Common myeloid progenitor, CD34-positive (primary cell): ENCODE data around the gene PTPRN2.

ENCODE experiments used
- CTCF ChIA-PET: fragments of 350-600 bp; sonication (Branson Sonifier 250); formaldehyde crosslinking; loops from one replicate; lab custom pipeline; 2021; ENCODE audit warnings: antibody characterized with exemption; lab: Charles Lee
- POLR2A ChIA-PET: fragments of 350-600 bp; sonication (Branson Sonifier 250); formaldehyde crosslinking; loops from one replicate; lab custom pipeline; 2021; ENCODE audit warnings: antibody characterized with exemption; lab: Charles Lee
- DNase-seq, 3 donors: peaks; one replicate each; pipeline versions ENCODE4 v3.0.0 to v3.0.0-alpha.2; 2013
- H3K27ac ChIP-seq, 2 experiments: 1 replicate in 1 of 2; 2 replicates in 1 of 2; pipeline ENCODE4 v1.7.0; 2013; ENCODE audit warnings: inconsistent platforms in 2 of 2, low read length in 2 of 2, mild to moderate bottlenecking in 2 of 2, low read depth in 1 of 2, moderate library complexity in 1 of 2; ENCODE audit not compliant: severe bottlenecking in 2 of 2, insufficient read depth in 1 of 2, poor library complexity in 1 of 2
- H3K27me3 ChIP-seq, 5 experiments: replicated peaks in 2 of 5; 1 replicate in 3 of 5; 2 replicates in 2 of 5; pipeline versions ENCODE4 v1.6.1 to v1.7.0; 2013; ENCODE audit warnings: low read length in 4 of 5, mild to moderate bottlenecking in 2 of 5, moderate library complexity in 2 of 5, inconsistent platforms in 1 of 5; ENCODE audit not compliant: insufficient read depth in 5 of 5, control insufficient read depth in 4 of 5
- H3K36me3 ChIP-seq, 4 experiments: 1 replicate in 2 of 4; 2 replicates in 2 of 4; pipeline versions ENCODE4 v1.6.1 to v1.7.0; 2013; ENCODE audit warnings: low read length in 3 of 4, control low read depth in 1 of 4, mild to moderate bottlenecking in 1 of 4; ENCODE audit not compliant: control insufficient read depth in 4 of 4, insufficient read depth in 4 of 4
- H3K4me1 ChIP-seq, 4 experiments: 1 replicate in 3 of 4; 2 replicates in 1 of 4; pipeline versions ENCODE4 v1.6.1 to v1.7.1; 2013; ENCODE audit warnings: low read length in 3 of 4, mild to moderate bottlenecking in 3 of 4, control low read depth in 1 of 4, inconsistent platforms in 1 of 4, moderate library complexity in 1 of 4; ENCODE audit not compliant: control insufficient read depth in 4 of 4, insufficient read depth in 4 of 4; ENCODE audit errors: control extremely low read depth in 1 of 4
- H3K4me3 ChIP-seq, 7 experiments: 1 replicate in 4 of 7; 2 replicates in 3 of 7; pipeline versions ENCODE4 v1.5.1 to v1.7.0; 2013; ENCODE audit warnings: mild to moderate bottlenecking in 7 of 7, low read length in 6 of 7, moderate library complexity in 6 of 7, inconsistent platforms in 2 of 7, low read depth in 2 of 7, control low read depth in 1 of 7; ENCODE audit not compliant: insufficient read depth in 4 of 7, control insufficient read depth in 1 of 7; ENCODE audit errors: extremely low read depth in 1 of 7
- H3K9me3 ChIP-seq, 5 experiments: 1 replicate in 4 of 5; 2 replicates in 1 of 5; pipeline versions ENCODE4 v1.6.1 to v1.7.1; 2013; ENCODE audit warnings: low read length in 4 of 5, mild to moderate bottlenecking in 2 of 5, inconsistent platforms in 1 of 5, low read depth in 1 of 5, moderate library complexity in 1 of 5; ENCODE audit not compliant: control insufficient read depth in 4 of 5, insufficient read depth in 2 of 5; ENCODE audit errors: control extremely low read depth in 1 of 5
- WGBS: methylation state at CpG from one replicate; pipeline ENCODE4 v1.1.5; 2013; ENCODE audit not compliant: insufficient coverage; 5-methylcytosine and 5-hydroxymethylcytosine counted together

The PTPRN2 gene

GRCh38 chr7:158389514-158390425 lies 197.9 kb downstream of the PTPRN2 start:
- H3K27ac ChIP-seq, result no peak overlapping the region
- peaks cover 0 to 4% (median 0%) of the 10 kb centered on the region in 5 experiments for H3K27me3 ChIP-seq
- ChIA-PET CTCF (interaction anchor here (0.6 to 1.5 kb wide), 4 partner anchors 14 to 30 kb away, joined by 3 read pairs; no protein-coding TSS in a partner anchor), POLR2A (no interaction called here)
- H3K36me3 ChIP-seq, result no peaks in the 10 kb centered on the region
- DNase-seq, result no peak
- H3K4me1 ChIP-seq, result no peaks in the 10 kb centered on the region
- no peaks in the 10 kb centered on the region for H3K9me3 ChIP-seq
- 88% methylated on average over 32 of the region's 35 CpGs for WGBS
- no peak overlapping the region for H3K4me3 ChIP-seq

- DNase-seq, result no peak
- CTCF ChIA-PET, result interaction anchor here (0.6 to 1.3 kb wide), 3 partner anchors 14 to 28 kb away, joined by 3 read pairs; no protein-coding TSS in a partner anchor
- Histone ChIP-seq H3K27me3 (peaks cover 0 to 13% (median 0%) of the 10 kb centered on the region in 5 experiments), H3K27ac (no peak overlapping the region), H3K36me3 (no peaks in the 10 kb centered on the region), H3K4me1 (no peaks in the 10 kb centered on the region), H3K4me3 (no peak overlapping the region), H3K9me3 (no peaks in the 10 kb centered on the region)
- 95% methylated on average over 16 of the region's 16 CpGs for WGBS
- POLR2A ChIA-PET, result interaction anchor here (0.7 kb wide), 1 partner anchor 756 kb away, joined by 4 read pairs; no protein-coding TSS in a partner anchor
Observed at GRCh38 chr7:158388928-158389327, 198.7 kb downstream of the PTPRN2 start.

GRCh38 chr7:158388072-158388471 lies 199.6 kb downstream of the PTPRN2 start:
- no peak overlapping the region for H3K4me3 ChIP-seq
- no peak overlapping the region for H3K27ac ChIP-seq
- POLR2A ChIA-PET, result interaction anchor here (0.7 kb wide), 1 partner anchor 756 kb away, joined by 4 read pairs; no protein-coding TSS in a partner anchor
- peaks cover 0 to 13% (median 1%) of the 10 kb centered on the region in 5 experiments for H3K27me3 ChIP-seq
- no peaks in the 10 kb centered on the region for H3K9me3 ChIP-seq
- DNase-seq, result no peak
- no peaks in the 10 kb centered on the region for H3K4me1 ChIP-seq
- CTCF ChIA-PET, result no interaction called here
- no peaks in the 10 kb centered on the region for H3K36me3 ChIP-seq
- whole genome bisulfite sequencing, result 95% methylated on average over 15 of the region's 15 CpGs

- Histone ChIP-seq H3K4me3 (no peak overlapping the region), H3K9me3 (no peaks in the 10 kb centered on the region), H3K4me1 (no peaks in the 10 kb centered on the region), H3K27me3 (peaks cover 0 to 13% (median 2%) of the 10 kb centered on the region in 5 experiments), H3K36me3 (no peaks in the 10 kb centered on the region), H3K27ac (no peak overlapping the region)
- DNase-seq, result no peak
- WGBS, result 79% methylated on average over 12 of the region's 12 CpGs
- ChIA-PET POLR2A (no interaction called here), CTCF (interaction anchor here (1.0 kb wide), 1 partner anchor 9 kb away, joined by 3 read pairs; no protein-coding TSS in a partner anchor)
Observed at GRCh38 chr7:158387546-158387891, 200.1 kb downstream of the PTPRN2 start.

- Histone ChIP-seq H3K27ac (no peak overlapping the region), H3K4me1 (no peaks in the 10 kb centered on the region), H3K9me3 (no peaks in the 10 kb centered on the region), H3K4me3 (no peak overlapping the region), H3K27me3 (peaks cover 0 to 18% (median 2%) of the 10 kb centered on the region in 5 experiments), H3K36me3 (no peaks in the 10 kb centered on the region)
- ChIA-PET POLR2A (no interaction called here), CTCF (interaction anchor here (1.0 kb wide), 1 partner anchor 10 kb away, joined by 3 read pairs; no protein-coding TSS in a partner anchor)
- DNase-seq, result no peak
- WGBS, result 80% methylated on average over 14 of the region's 20 CpGs
Observed at GRCh38 chr7:158386866-158387545, 200.6 kb downstream of the PTPRN2 start.

GRCh38 chr7:158386355-158386618 lies 201.3 kb downstream of the PTPRN2 start:
- no peak overlapping the region for H3K27ac ChIP-seq
- no peaks in the 10 kb centered on the region for H3K9me3 ChIP-seq
- CTCF ChIA-PET, result no interaction called here
- H3K36me3 ChIP-seq, result no peaks in the 10 kb centered on the region
- DNase-seq, result no peak
- H3K4me1 ChIP-seq, result no peaks in the 10 kb centered on the region
- no peak overlapping the region for H3K4me3 ChIP-seq
- peaks cover 0 to 19% (median 2%) of the 10 kb centered on the region in 5 experiments for H3K27me3 ChIP-seq
- POLR2A ChIA-PET, result no interaction called here
- 100% methylated on average over 1 of the region's 5 CpGs for WGBS
